Measurements from ENCODE around the gene HDAC7. TPM values are rescaled to one million over a fixed set of nuclear protein-coding genes. Genes with fewer than 3 reads are reported as not detected.

Gene HDAC7
- total and polyA plus RNA-seq, 2 of the 13 experiments (the other 11 are each of a cell fraction or from before 2014, with no cell fraction given): 4.6 to 10.8 TPM

DNA sequence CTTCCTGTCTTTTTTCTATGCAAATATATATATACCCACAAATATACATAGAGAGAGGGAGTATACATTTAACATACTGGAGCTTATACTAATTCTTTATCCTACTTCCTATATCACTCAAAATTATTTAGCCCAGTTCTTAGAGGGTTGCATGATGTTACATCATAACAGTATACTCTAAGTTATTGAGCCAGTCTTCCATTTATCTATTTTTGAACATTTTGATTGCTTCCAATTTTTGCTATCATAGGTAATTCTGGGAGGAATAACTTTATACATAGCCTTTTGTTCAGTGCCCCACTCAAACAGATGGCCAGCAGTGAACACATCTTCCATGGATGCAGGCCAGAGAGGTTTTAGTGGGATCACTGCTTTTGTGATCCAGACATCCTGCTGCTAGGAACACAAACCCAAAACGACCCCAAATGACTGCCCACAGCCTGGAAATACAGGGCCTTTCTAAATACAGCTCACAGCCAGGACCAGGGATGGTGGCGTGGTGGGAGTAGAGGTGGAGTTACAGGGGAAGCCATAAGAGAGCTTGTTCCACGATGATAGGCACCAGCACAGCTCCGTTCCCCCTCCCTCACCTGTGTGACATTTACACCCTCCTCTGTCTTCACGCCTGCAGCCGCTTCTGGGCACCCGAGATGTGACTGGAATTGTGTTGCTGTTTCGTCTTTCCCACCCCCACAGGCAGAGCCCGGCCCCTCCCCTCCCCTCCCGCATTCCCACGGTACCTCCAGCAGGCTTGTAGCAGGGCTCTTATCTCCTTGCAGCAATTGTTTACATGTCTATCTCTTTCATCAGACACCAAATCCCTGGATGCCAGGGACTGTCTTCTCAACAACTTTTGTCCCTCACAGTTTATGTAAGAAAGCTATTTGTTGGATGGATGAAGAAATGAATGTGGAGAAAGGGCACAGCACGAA, 30.7 kb upstream of the HDAC7 start:
- in situ Hi-C loops (cut with HindIII; ENCODE audit: extremely low pct_ligation_motif_present, low pct_unique_long_range_greater_than_20kb) (no loop called here), intact Hi-C loops (cut with micrococcal nuclease; ENCODE audit: unreplicated experiment) (no loop called here)
- Histone ChIP-seq H3K27me3 (ENCODE audit: control insufficient read depth in 1 of 2, insufficient read depth in 2 of 2, low read length in 2 of 2) (no peaks in the 10 kb centered on the region), H3K9ac (ENCODE audit: insufficient read depth, low read depth, low read length) (no peak overlapping the region), H3K36me3 (replicated peaks in 1 of 2; ENCODE audit: control insufficient read depth in 1 of 2, insufficient read depth in 2 of 2, low read length in 2 of 2) (no peaks in the 10 kb centered on the region), H3K4me1 (ENCODE audit: insufficient read depth, low read length) (peaks cover 36% of the 10 kb centered on the region), H4K20me1 (ENCODE audit: insufficient read depth, low read length) (no peaks in the 10 kb centered on the region), H3K79me2 (ENCODE audit: insufficient read depth, low read length) (no peaks in the 10 kb centered on the region), H3K4me3 (replicated peaks in 1 of 3; ENCODE audit: insufficient read depth in 1 of 3, low read depth in 2 of 3, low read length in 3 of 3) (no peak overlapping the region), H3K4me2 (ENCODE audit: low read depth, low read length) (peak overlapping the region; percentile 76), H3K27ac (ENCODE audit: extremely low read length, insufficient read depth, low read length) (no peak overlapping the region), H3K9me3 (ENCODE audit: low read length) (no peaks in the 10 kb centered on the region), H2AFZ (ENCODE audit: low read length) (no peak overlapping the region)
- DNase-seq (ENCODE audit: low spot score): peak; percentile 58
- WGBS (ENCODE audit: low lambda C conversion rate): 0% methylated on average over 10 of the region's 12 CpGs
- POLR2A ChIA-PET: interaction anchor here (1.2 to 2.8 kb wide), 2 partner anchors 12 to 30 kb away, joined by 3 to 11 read pairs; partner anchors contain the start of gene HDAC7
- CTCF ChIA-PET (ENCODE audit: low intra/inter-chr PET ratio, low total read pairs): no interaction called here
- TF ChIP-seq, protein P1, sequence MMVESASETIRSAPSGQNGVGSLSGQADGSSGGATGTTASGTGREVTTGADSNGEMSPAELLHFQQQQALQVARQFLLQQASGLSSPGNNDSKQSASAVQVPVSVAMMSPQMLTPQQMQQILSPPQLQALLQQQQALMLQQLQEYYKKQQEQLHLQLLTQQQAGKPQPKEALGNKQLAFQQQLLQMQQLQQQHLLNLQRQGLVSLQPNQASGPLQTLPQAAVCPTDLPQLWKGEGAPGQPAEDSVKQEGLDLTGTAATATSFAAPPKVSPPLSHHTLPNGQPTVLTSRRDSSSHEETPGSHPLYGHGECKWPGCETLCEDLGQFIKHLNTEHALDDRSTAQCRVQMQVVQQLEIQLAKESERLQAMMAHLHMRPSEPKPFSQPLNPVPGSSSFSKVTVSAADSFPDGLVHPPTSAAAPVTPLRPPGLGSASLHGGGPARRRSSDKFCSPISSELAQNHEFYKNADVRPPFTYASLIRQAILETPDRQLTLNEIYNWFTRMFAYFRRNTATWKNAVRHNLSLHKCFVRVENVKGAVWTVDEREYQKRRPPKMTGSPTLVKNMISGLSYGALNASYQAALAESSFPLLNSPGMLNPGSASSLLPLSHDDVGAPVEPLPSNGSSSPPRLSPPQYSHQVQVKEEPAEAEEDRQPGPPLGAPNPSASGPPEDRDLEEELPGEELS (CRISPR knock-in tag; IDR thresholded peaks at IDR 0.05): peak; percentile 46; the same call in 1 of the 2 replicates
- TF ChIP-seq ZNF460 (CRISPR knock-in tag; IDR thresholded peaks at IDR 0.05; ENCODE audit: borderline replicate concordance): no peak
- peak; percentile 51 for TF ChIP-seq GATAD2A (CRISPR knock-in tag; IDR thresholded peaks at IDR 0.05)
- TF ChIP-seq BCL6 (CRISPR knock-in tag; IDR thresholded peaks at IDR 0.05): peak; percentile 43; the same call in 1 of the 2 replicates
- TF ChIP-seq, protein P2, sequence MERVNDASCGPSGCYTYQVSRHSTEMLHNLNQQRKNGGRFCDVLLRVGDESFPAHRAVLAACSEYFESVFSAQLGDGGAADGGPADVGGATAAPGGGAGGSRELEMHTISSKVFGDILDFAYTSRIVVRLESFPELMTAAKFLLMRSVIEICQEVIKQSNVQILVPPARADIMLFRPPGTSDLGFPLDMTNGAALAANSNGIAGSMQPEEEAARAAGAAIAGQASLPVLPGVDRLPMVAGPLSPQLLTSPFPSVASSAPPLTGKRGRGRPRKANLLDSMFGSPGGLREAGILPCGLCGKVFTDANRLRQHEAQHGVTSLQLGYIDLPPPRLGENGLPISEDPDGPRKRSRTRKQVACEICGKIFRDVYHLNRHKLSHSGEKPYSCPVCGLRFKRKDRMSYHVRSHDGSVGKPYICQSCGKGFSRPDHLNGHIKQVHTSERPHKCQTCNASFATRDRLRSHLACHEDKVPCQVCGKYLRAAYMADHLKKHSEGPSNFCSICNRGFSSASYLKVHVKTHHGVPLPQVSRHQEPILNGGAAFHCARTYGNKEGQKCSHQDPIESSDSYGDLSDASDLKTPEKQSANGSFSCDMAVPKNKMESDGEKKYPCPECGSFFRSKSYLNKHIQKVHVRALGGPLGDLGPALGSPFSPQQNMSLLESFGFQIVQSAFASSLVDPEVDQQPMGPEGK (CRISPR knock-in tag; IDR thresholded peaks at IDR 0.05): peak; percentile 34; the same call in 1 of the 2 replicates
- TF ChIP-seq, protein P3, sequence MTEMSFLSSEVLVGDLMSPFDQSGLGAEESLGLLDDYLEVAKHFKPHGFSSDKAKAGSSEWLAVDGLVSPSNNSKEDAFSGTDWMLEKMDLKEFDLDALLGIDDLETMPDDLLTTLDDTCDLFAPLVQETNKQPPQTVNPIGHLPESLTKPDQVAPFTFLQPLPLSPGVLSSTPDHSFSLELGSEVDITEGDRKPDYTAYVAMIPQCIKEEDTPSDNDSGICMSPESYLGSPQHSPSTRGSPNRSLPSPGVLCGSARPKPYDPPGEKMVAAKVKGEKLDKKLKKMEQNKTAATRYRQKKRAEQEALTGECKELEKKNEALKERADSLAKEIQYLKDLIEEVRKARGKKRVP (CRISPR knock-in tag; IDR thresholded peaks at IDR 0.05): peak in 1 of 2 experiments; percentile 80; a peak in 2 of 4 replicates
- TF ChIP-seq ZNF12 (CRISPR knock-in tag; IDR thresholded peaks at IDR 0.05): peak; percentile 97
- no peak for TF ChIP-seq SOX6 (IDR thresholded peaks at IDR 0.05)
- TF ChIP-seq SOX6 (CRISPR knock-in tag; IDR thresholded peaks at IDR 0.05): peak; percentile 35; the same call in 1 of the 2 replicates
- TF ChIP-seq TEAD3 (CRISPR knock-in tag; optimal IDR thresholded peaks at IDR 0.05; ENCODE audit: borderline replicate concordance): peak; percentile 46
- TF ChIP-seq CBX2 (IDR thresholded peaks at IDR 0.05; ENCODE audit: low read depth, low read length): no peak
- no peak for TF ChIP-seq CBX2 (CRISPR knock-in tag; IDR thresholded peaks at IDR 0.05; ENCODE audit: low read depth)
- no peak for TF ChIP-seq SOX13 (IDR thresholded peaks at IDR 0.05)
- TF ChIP-seq SOX13 (CRISPR knock-in tag; conservative IDR thresholded peaks at IDR 0.05 in 1 of 2, IDR thresholded peaks at IDR 0.05 in 1 of 2): peak in 1 of 2 experiments; percentile 20; a peak in 2 of 4 replicates
- TF ChIP-seq, protein P4, sequence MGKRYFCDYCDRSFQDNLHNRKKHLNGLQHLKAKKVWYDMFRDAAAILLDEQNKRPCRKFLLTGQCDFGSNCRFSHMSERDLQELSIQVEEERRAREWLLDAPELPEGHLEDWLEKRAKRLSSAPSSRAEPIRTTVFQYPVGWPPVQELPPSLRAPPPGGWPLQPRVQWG (CRISPR knock-in tag; IDR thresholded peaks at IDR 0.05; ENCODE audit: borderline replicate concordance, low read depth): no peak
- TF ChIP-seq FOXP1 (IDR thresholded peaks at IDR 0.05): no peak
- TF ChIP-seq FOXP1 (CRISPR knock-in tag; IDR thresholded peaks at IDR 0.05): peak; percentile 51; the same call in 1 of the 2 replicates
- FAIRE-seq: peak; percentile 58
- ATAC-seq: peak; percentile 49
- no TSS peak for BruUV-seq (replicated peaks)

Measured in HepG2 (cell line).